ENCODE measurements around the gene CPNE5. TPM values are rescaled to one million over a fixed set of nuclear protein-coding genes. Genes with fewer than 3 reads are reported as not detected.
"Not testable (repeated sequence)": the region's sequence is repeated elsewhere in the genome, so short reads cannot be mapped to it uniquely, and the experiment has no call there.

Gene CPNE5
- total and polyA plus RNA-seq, 9 of the 15 experiments (the other 6 are each of a cell fraction or from before 2014, with no cell fraction given) = 0.14 to 1.0 (median 0.46) TPM; not detected in 2

DNA sequence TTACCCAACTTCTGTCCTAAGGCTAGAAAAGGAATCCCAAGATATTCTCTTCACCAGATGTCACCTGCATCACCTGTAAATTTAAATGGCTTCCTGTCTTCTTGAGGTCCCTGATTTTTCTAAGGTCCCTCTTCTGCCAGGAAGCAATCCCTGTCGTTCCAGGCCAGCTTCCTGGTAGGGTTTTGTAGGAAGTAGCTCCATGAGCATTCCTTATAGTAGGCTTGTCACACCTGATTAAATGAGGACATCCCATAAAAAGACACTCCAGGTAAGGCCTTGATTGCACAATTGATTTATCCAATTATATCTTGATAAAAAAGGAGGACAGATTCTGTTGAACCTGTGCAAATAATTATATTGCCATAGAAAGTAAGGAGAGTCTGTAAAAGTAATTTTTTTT is 132.9 kb downstream of the CPNE5 start:
- Histone ChIP-seq H2AFZ (ENCODE audit: low read depth, low read length) (no peak overlapping the region), H3K36me3 (ENCODE audit: control insufficient read depth, insufficient read depth, low read length) (no peaks in the 10 kb centered on the region), H3K4me2 (ENCODE audit: insufficient read depth, low read length) (no peak overlapping the region), H3K4me3 (no peak overlapping the region), H3K4me1 (replicated peaks in 1 of 2; ENCODE audit: control insufficient read depth in 2 of 2, insufficient read depth in 2 of 2, low read length in 2 of 2) (peaks cover 0 to 5% of the 10 kb centered on the region in 2 experiments; a peak in 2 of 5 replicates), H3K9ac (ENCODE audit: insufficient read depth in 1 of 2, low read depth in 2 of 2, low read length in 2 of 2) (no peak overlapping the region), H3K9me3 (replicated peaks; ENCODE audit: control insufficient read depth, insufficient read depth, low read depth, low read length) (no peaks in the 10 kb centered on the region), H4K20me1 (replicated peaks; ENCODE audit: control insufficient read depth, insufficient read depth, low read length) (no peaks in the 10 kb centered on the region), H3K27ac (ENCODE audit: extremely low read depth, low read depth, low read length) (no peak overlapping the region), H3K9me1 (ENCODE audit: control insufficient read depth, insufficient read depth, low read length) (peaks cover 3% of the 10 kb centered on the region), H3K27me3 (ENCODE audit: control insufficient read depth in 2 of 2, insufficient read depth in 2 of 2, low read length in 2 of 2) (peaks cover 31 to 61% of the 10 kb centered on the region in 2 experiments), H3K79me2 (ENCODE audit: control insufficient read depth, insufficient read depth, low read length) (no peaks in the 10 kb centered on the region)
- no peak for FAIRE-seq
- intact Hi-C loops (cut with micrococcal nuclease) (no loop called here), in situ Hi-C loops (cut with MboI) (no loop called here)
- no peak for ATAC-seq
- ChIA-PET CTCF (ENCODE audit: low intra/inter-chr PET ratio) (no interaction called here), POLR2A (interaction anchor here (0.6 to 1.4 kb wide), 2 partner anchors 18 to 168 kb away, joined by 4 to 5 read pairs; partner anchors contain the start of gene PPIL1)
- no TSS peak for BruUV-seq (replicated peaks)
- 4% methylated on average over 1 of the region's 1 CpG for WGBS (ENCODE audit: insufficient coverage, low coverage, missing lambda C conversion rate)
- TF ChIP-seq ZNF561 (CRISPR knock-in tag; conservative IDR thresholded peaks at IDR 0.05) (no peak), ZNF384 (IDR thresholded peaks at IDR 0.05; ENCODE audit: low read depth, low read length) (no peak), CEBPB (tag; IDR thresholded peaks at IDR 0.05) (peak; percentile 42), KAT2B (IDR thresholded peaks at IDR 0.05; ENCODE audit: low read depth, low read length) (no peak)
- TF ChIP-seq, protein P1, sequence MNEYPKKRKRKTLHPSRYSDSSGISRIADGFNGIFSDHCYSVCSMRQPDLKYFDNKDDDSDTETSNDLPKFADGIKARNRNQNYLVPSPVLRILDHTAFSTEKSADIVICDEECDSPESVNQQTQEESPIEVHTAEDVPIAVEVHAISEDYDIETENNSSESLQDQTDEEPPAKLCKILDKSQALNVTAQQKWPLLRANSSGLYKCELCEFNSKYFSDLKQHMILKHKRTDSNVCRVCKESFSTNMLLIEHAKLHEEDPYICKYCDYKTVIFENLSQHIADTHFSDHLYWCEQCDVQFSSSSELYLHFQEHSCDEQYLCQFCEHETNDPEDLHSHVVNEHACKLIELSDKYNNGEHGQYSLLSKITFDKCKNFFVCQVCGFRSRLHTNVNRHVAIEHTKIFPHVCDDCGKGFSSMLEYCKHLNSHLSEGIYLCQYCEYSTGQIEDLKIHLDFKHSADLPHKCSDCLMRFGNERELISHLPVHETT (CRISPR knock-in tag; conservative IDR thresholded peaks at IDR 0.05 in 1 of 2, IDR thresholded peaks at IDR 0.05 in 1 of 2) = no peak
- DNase-seq (ENCODE audit: extremely low read depth in 1 of 4, low spot score in 3 of 4) = no peak

DNA sequence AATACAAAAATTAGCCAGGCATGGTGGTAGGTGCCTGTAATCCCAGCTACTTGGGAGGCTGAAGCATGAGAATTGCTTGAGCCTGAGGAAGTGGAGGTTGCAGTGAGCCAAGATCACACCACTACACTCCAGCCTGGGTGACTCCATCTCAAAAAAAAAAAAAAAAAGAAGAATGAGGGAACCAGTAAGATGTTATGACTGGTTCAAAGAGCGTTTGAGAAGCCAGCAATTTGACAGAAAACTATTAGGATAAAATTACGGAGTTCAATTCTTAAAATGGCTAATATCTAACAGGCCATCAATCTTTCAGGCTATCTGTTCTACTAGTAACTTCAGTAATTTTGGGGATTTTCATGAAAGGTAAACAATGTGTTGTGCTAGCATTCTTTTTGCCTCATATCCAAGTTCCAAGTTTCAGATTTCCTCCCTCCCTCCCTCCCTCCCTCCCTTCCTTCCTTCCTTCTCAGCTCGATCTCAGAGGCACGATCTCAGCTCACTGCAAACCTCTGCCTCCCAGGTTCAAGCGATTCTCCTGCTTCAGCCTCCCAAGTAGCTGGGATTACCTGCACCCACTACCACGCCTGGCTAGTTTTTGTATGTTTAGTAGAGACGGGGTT is 134.2 kb downstream of the CPNE5 start:
- intact Hi-C loops (cut with micrococcal nuclease) = loop anchor here (5.0 kb wide), 1 partner anchor 88 kb away; no protein-coding TSS in a partner anchor
- H3K9me3 ChIP-seq (replicated peaks; ENCODE audit: control insufficient read depth, insufficient read depth, low read depth, low read length); in situ Hi-C loops (cut with MboI); H3K9me1 ChIP-seq (ENCODE audit: control insufficient read depth, insufficient read depth, low read length); H4K20me1 ChIP-seq (replicated peaks; ENCODE audit: control insufficient read depth, insufficient read depth, low read length); H3K9ac ChIP-seq (ENCODE audit: insufficient read depth in 1 of 2, low read depth in 2 of 2, low read length in 2 of 2); CTCF ChIA-PET (ENCODE audit: low intra/inter-chr PET ratio); H3K79me2 ChIP-seq (ENCODE audit: control insufficient read depth, insufficient read depth, low read length); BruUV-seq (replicated peaks); FAIRE-seq; H3K4me3 ChIP-seq; H2AFZ ChIP-seq (ENCODE audit: low read depth, low read length); ATAC-seq; DNase-seq (ENCODE audit: extremely low read depth in 1 of 4, low spot score in 3 of 4); H3K27ac ChIP-seq (ENCODE audit: extremely low read depth, low read depth, low read length); H3K4me1 ChIP-seq (replicated peaks in 1 of 2; ENCODE audit: control insufficient read depth in 2 of 2, insufficient read depth in 2 of 2, low read length in 2 of 2); H3K36me3 ChIP-seq (ENCODE audit: control insufficient read depth, insufficient read depth, low read length); H3K4me2 ChIP-seq (ENCODE audit: insufficient read depth, low read length): not testable (repeated sequence)
- peaks cover 31 to 55% of the 10 kb centered on the region in 2 experiments for H3K27me3 ChIP-seq (ENCODE audit: control insufficient read depth in 2 of 2, insufficient read depth in 2 of 2, low read length in 2 of 2)
- POLR2A ChIA-PET = interaction anchor here (0.6 to 1.4 kb wide), 4 partner anchors 19 to 293 kb away, joined by 3 to 5 read pairs (median 4); no protein-coding TSS in a partner anchor
- WGBS (ENCODE audit: insufficient coverage, low coverage, missing lambda C conversion rate) = 3% methylated on average over 7 of the region's 7 CpGs
